HG02610 (cell line): ENCODE results near the gene GHRH.
A peak's percentile ranks its signal among the peaks of the same experiment; 100 is the strongest.

Experiments
- ATAC-seq: cut with Tn5 transposase; IDR thresholded peaks from one replicate; pipeline ENCODE4 v1.9.1; 2021; ENCODE audit warnings: mild to moderate bottlenecking, moderate library complexity; ENCODE audit not compliant: unreplicated experiment

GHRH gene

GRCh38 chr20:37291724-37292126 is 30.1 kb upstream of the GHRH start:
- no peak for ATAC-seq

- ATAC-seq: no peak
Observed at GRCh38 chr20:37290158-37290810, 28.7 kb upstream of the GHRH start.

GRCh38 chr20:37288091-37288490 is 26.5 kb upstream of the GHRH start:
- ATAC-seq: no peak

- ATAC-seq: no peak
Observed at GRCh38 chr20:37285664-37286374, 24.2 kb upstream of the GHRH start.

GRCh38 chr20:37284691-37285161 is 23.1 kb upstream of the GHRH start:
- ATAC-seq: no peak

- ATAC-seq: no peak
Observed at GRCh38 chr20:37283530-37284195, 22.0 kb upstream of the GHRH start.

GRCh38 chr20:37282556-37282955 is 20.9 kb upstream of the GHRH start:
- ATAC-seq: no peak

- no peak for ATAC-seq
Observed at GRCh38 chr20:37280403-37280802, 18.8 kb upstream of the GHRH start.

- ATAC-seq: no peak
Observed at GRCh38 chr20:37279820-37280219, 18.2 kb upstream of the GHRH start.

GRCh38 chr20:37278966-37279590 is 17.5 kb upstream of the GHRH start:
- no peak for ATAC-seq

GRCh38 chr20:37277253-37277593 is 15.6 kb upstream of the GHRH start:
- ATAC-seq: no peak

- no peak for ATAC-seq
Observed at GRCh38 chr20:37276494-37277252, 15.1 kb upstream of the GHRH start.

GRCh38 chr20:37274851-37275524 is 13.4 kb upstream of the GHRH start:
- no peak for ATAC-seq

- no peak for ATAC-seq
Observed at GRCh38 chr20:37273988-37274387, 12.4 kb upstream of the GHRH start.

- ATAC-seq: no peak
Observed at GRCh38 chr20:37271421-37271768, 9.8 kb upstream of the GHRH start.

GRCh38 chr20:37270576-37271420 is 9.2 kb upstream of the GHRH start:
- ATAC-seq: peak; percentile 70

GRCh38 chr20:37267667-37268313 is 6.2 kb upstream of the GHRH start:
- no peak for ATAC-seq

- ATAC-seq: no peak
Observed at GRCh38 chr20:37266940-37267666, 5.5 kb upstream of the GHRH start.
